HepG2 (cell line): Measurements from ENCODE around the gene BTG1. TPM values are rescaled to one million over a fixed set of nuclear protein-coding genes. Genes with fewer than 3 reads are reported as not detected.

Experiments used
- ATAC-seq: fragments of 200-7000 bp; cut with Tn5 transposase; 3 replicates; pipeline ENCODE4 v1.9.1; 2020; ENCODE audit warnings: mild to moderate bottlenecking, moderate library complexity
- BruUV-seq: library from RNA; stranded (reverse); fragments of 400-500 nt; replicated peaks from 2 replicates; lab custom pipeline; 2021; lab: Mats Ljungman, UMichigan
- CTCF ChIA-PET: fragments of 300-600 bp; formaldehyde crosslinking; extraction: SDS; loops from one replicate; lab custom pipeline; 2021; ENCODE audit warnings: low total read pairs, inconsistent platforms, low intra/inter-chr PET ratio; lab: Yijun Ruan, JAX
- POLR2A ChIA-PET: fragments of 350-600 bp; sonication (Branson Sonifier 250); formaldehyde crosslinking; loops from one replicate; lab custom pipeline; 2020; ENCODE audit warnings: antibody characterized with exemption, inconsistent platforms; lab: Yijun Ruan, JAX
- DNase-seq: peaks from one replicate; pipeline ENCODE4 v3.0.0-alpha.2; 2015; ENCODE audit warnings: low spot score
- FAIRE-seq: peaks from 3 replicates; lab custom pipeline; 2011; peaks lifted over from hg19 to GRCh38; lab: Jason Lieb, UNC
- H2AFZ ChIP-seq: one replicate; pipeline ENCODE4 v1.6.1; 2011; ENCODE audit warnings: low read length, inconsistent platforms
- H3K27ac ChIP-seq: fragments of 300-600 bp; 3 replicates; pipeline ENCODE4 v1.8.0; 2011; ENCODE audit warnings: mixed run types, mild to moderate bottlenecking, mixed read lengths, low read length, inconsistent platforms; ENCODE audit not compliant: insufficient read depth; ENCODE audit errors: extremely low read length
- H3K27me3 ChIP-seq, 2 experiments: fragments of 200-600 bp in 1 of 2; 2 replicates in 1 of 2; 3 replicates in 1 of 2; pipeline versions ENCODE4 v1.6.0 to v1.8.0; 2011; ENCODE audit warnings: low read length in 2 of 2, mild to moderate bottlenecking in 2 of 2, moderate library complexity in 2 of 2, inconsistent platforms in 1 of 2; ENCODE audit not compliant: insufficient read depth in 2 of 2, control insufficient read depth in 1 of 2
- H3K36me3 ChIP-seq, 2 experiments: fragments of 200-600 bp in 1 of 2; replicated peaks in 1 of 2; 2 replicates in 1 of 2; 3 replicates in 1 of 2; pipeline versions ENCODE4 v1.5.1 to v1.8.0; 2011; ENCODE audit warnings: low read length in 2 of 2, inconsistent platforms in 1 of 2; ENCODE audit not compliant: insufficient read depth in 2 of 2, control insufficient read depth in 1 of 2
- H3K4me1 ChIP-seq: 2 replicates; pipeline ENCODE4 v1.5.1; 2012; ENCODE audit warnings: low read length, inconsistent platforms; ENCODE audit not compliant: insufficient read depth
- H3K4me2 ChIP-seq: 2 replicates; pipeline ENCODE4 v1.6.0; 2011; ENCODE audit warnings: low read depth, low read length, inconsistent platforms
- H3K4me3 ChIP-seq, 3 experiments: fragments of 200-600 bp in 1 of 3; sonication (generic), shearing (Covaris generic) in 1 of 3; replicated peaks in 1 of 3; 2 replicates each; pipeline ENCODE4 v1.5.1; 2011 to 2016; ENCODE audit warnings: low read length in 3 of 3, inconsistent platforms in 2 of 3, low read depth in 2 of 3, mild to moderate bottlenecking in 2 of 3, control low read depth in 1 of 3, mixed read lengths in 1 of 3; ENCODE audit not compliant: insufficient read depth in 1 of 3
- H3K79me2 ChIP-seq: one replicate; pipeline ENCODE4 v1.6.1; 2011; ENCODE audit warnings: low read length, inconsistent platforms; ENCODE audit not compliant: insufficient read depth
- H3K9ac ChIP-seq: 2 replicates; pipeline ENCODE4 v1.6.0; 2011; ENCODE audit warnings: mild to moderate bottlenecking, low read depth, low read length, inconsistent platforms; ENCODE audit not compliant: insufficient read depth
- H3K9me3 ChIP-seq: 2 replicates; pipeline ENCODE4 v1.5.1; 2012; ENCODE audit warnings: mild to moderate bottlenecking, low read length
- H4K20me1 ChIP-seq: 2 replicates; pipeline ENCODE4 v1.6.0; 2011; ENCODE audit warnings: inconsistent platforms, mild to moderate bottlenecking, low read length, moderate library complexity; ENCODE audit not compliant: insufficient read depth
- CEBPB ChIP-seq: IDR thresholded peaks from 2 replicates; pipeline ENCODE4 v1.6.1; 2011; ENCODE audit warnings: low read depth, low read length, improper control_type of control experiment, borderline replicate concordance
- CEBPG ChIP-seq: IDR thresholded peaks from 2 replicates; pipeline ENCODE4 v1.6.1; 2016
- EP300 ChIP-seq, 3 experiments: sonication (generic) in 1 of 3; formaldehyde crosslinking in 1 of 3; IDR thresholded peaks; 2 replicates each; pipeline versions ENCODE4 v1.5.1 to v1.6.1; 2011 to 2020; ENCODE audit warnings: low read depth in 2 of 3, low read length in 2 of 3, borderline replicate concordance in 1 of 3, improper control_type of control experiment in 1 of 3, mild to moderate bottlenecking in 1 of 3, missing genetic modification reagents in 1 of 3, moderate library complexity in 1 of 3
- HMG20A ChIP-seq: IDR thresholded peaks from 2 replicates; pipeline ENCODE4 v1.6.1; 2016; ENCODE audit warnings: borderline replicate concordance
- HNRNPL ChIP-seq: fragments of 200-400 bp; formaldehyde crosslinking; IDR thresholded peaks from 2 replicates; pipeline ENCODE4 v1.6.1; 2017; ENCODE audit warnings: mild to moderate bottlenecking, low read depth, low read length
- NFIC ChIP-seq: IDR thresholded peaks from 2 replicates; pipeline ENCODE4 v1.6.1; 2012; ENCODE audit warnings: mild to moderate bottlenecking, low read length, inconsistent platforms
- SAP130 ChIP-seq: IDR thresholded peaks from 2 replicates; pipeline ENCODE4 v1.6.1; 2016; ENCODE audit warnings: low read depth
- SOX5 ChIP-seq: IDR thresholded peaks from 2 replicates; pipeline ENCODE4 v1.6.1; 2016; ENCODE audit warnings: borderline replicate concordance
- SSRP1 ChIP-seq: IDR thresholded peaks from 2 replicates; pipeline ENCODE4 v1.6.1; 2016; ENCODE audit warnings: control low read depth
- ZBTB20 ChIP-seq: sonication (generic); formaldehyde crosslinking; IDR thresholded peaks from 2 replicates; pipeline ENCODE4 v1.8.1; 2023; ENCODE audit warnings: missing genetic modification reagents, low read depth, mild to moderate bottlenecking, borderline replicate concordance
- ZNF543 ChIP-seq: sonication (generic); formaldehyde crosslinking; IDR thresholded peaks from 2 replicates; pipeline ENCODE4 v1.4.0; 2020; ENCODE audit warnings: mild to moderate bottlenecking, missing genetic modification reagents
- ZNF713 ChIP-seq: sonication (generic); formaldehyde crosslinking; IDR thresholded peaks from 2 replicates; pipeline ENCODE4 v1.4.0; 2020; ENCODE audit warnings: mild to moderate bottlenecking, missing genetic modification reagents
- WGBS: methylation state at CpG from one replicate; pipeline ENCODE4 v1.1.6; 2017; ENCODE audit warnings: low lambda C conversion rate; 5-methylcytosine and 5-hydroxymethylcytosine counted together
- in situ Hi-C: cut with HindIII; loops from 2 replicates; pipeline ENCODE4 v1.10.0; 2017; ENCODE audit warnings: low pct_unique_long_range_greater_than_20kb; ENCODE audit not compliant: extremely low pct_ligation_motif_present
- intact Hi-C: fragments of 100-400 bp; cut with micrococcal nuclease; formaldehyde crosslinking; loops from one replicate; pipeline ENCODE4 v1.10.0; 2022; ENCODE audit not compliant: unreplicated experiment
- polyA plus RNA-seq, 8 experiments: library from polyadenylated mRNA; depleted of rRNA in 3 of 8; stranded (reverse) in 7 of 8; unstranded in 1 of 8; fragments of >200 nt; fragmentation: Illumina TruSeq in 4 of 8; extraction: Trizol in 4 of 8; gene quantifications; 2 replicates each; pipeline versions ENCODE4 v1.2.1 to v1.2.3, GENCODE V29; 2011 to 2016; ENCODE audit warnings: low read depth in 4 of 8, missing spikeins in 1 of 8, mixed read lengths in 1 of 8; ENCODE audit not compliant: insufficient read depth in 1 of 8
- total RNA-seq, 5 experiments: library from RNA; depleted of rRNA; stranded (reverse); fragments of >200 nt; fragmentation: Illumina TruSeq; extraction: Trizol; gene quantifications; 2 replicates each; pipeline ENCODE4 v1.2.3, GENCODE V29; 2016; ENCODE audit warnings: low read depth in 1 of 5
- TF ChIP-seq, protein P1 (sequence below): sonication (generic); formaldehyde crosslinking; IDR thresholded peaks from 2 replicates; pipeline ENCODE4 v1.4.0; 2020; ENCODE audit warnings: missing genetic modification reagents
- TF ChIP-seq, protein P2 (sequence below), 2 experiments: fragments of 450-650 bp in 1 of 2; sonication (generic) in 1 of 2; formaldehyde crosslinking; IDR thresholded peaks; 2 replicates each; pipeline versions ENCODE4 v1.5.0 to v1.8.0; 2020 to 2022; ENCODE audit warnings: mild to moderate bottlenecking in 1 of 2, missing genetic modification reagents in 1 of 2

The BTG1 gene
- total and polyA plus RNA-seq, 2 of the 13 experiments (the other 11 are each of a cell fraction or from before 2014, with no cell fraction given): 7.5 to 16.7 TPM

DNA sequence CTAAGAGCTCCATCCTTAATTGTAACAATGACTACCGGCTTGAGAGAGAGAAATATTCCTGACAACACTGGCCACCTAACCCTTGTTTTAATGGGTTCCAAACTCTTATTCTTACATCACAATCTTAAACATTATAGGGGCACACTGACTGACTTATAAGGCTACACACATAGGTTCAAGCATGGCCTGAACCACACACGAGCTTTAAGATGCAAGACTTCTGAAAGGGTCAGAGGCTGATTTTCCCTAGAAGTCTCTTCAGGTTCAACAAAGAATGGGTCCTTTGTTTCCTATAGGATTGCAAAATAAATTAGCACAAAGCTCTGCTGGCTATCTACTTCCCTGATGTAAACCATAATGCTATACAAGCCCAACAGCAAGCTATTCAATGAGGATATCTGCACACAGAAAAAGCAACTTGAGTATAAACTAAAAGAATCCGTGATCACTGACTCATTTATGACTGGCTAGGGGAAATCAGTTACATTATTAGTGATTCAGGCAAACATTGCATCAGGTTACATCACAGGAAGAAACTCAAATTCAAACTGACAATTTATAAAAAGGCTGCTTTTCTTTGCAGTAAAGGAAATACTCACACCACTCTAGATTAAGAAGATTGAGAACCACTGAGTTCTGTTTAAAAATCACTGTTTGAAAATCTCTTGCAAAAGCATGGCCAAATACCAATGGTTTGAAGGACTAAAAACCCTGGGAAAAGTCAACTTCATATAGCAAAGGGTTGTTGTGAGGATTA, 8.5 kb downstream of the BTG1 start:
- H3K27ac ChIP-seq: peak overlapping the region; percentile 42
- H3K4me1 ChIP-seq: peaks cover 63% of the 10 kb centered on the region
- peak overlapping the region in 1 of 3 experiments; percentile 14; a peak in 1 of 6 replicates for H3K4me3 ChIP-seq
- BruUV-seq: no TSS peak
- ATAC-seq (peak; percentile 86), FAIRE-seq (peak; percentile 53), DNase-seq (peak; percentile 65)
- CTCF ChIA-PET: no interaction called here
- H3K27me3 ChIP-seq: no peaks in the 10 kb centered on the region
- intact Hi-C loops (loop anchor here (2.0 to 5.0 kb wide), 2 partner anchors 66 to 365 kb away; no protein-coding TSS in a partner anchor), in situ Hi-C loops (no loop called here)
- peaks cover 34% of the 10 kb centered on the region for H3K79me2 ChIP-seq
- POLR2A ChIA-PET: interaction anchor here (1.1 to 2.3 kb wide), 3 partner anchors 9 to 72 kb away, joined by 7 to 50 read pairs (median 13); partner anchors contain the start of gene BTG1
- peak overlapping the region; percentile 43 for H3K4me2 ChIP-seq
- no peaks in the 10 kb centered on the region for H3K9me3 ChIP-seq
- no peak overlapping the region for H3K9ac ChIP-seq
- no peak overlapping the region for H2AFZ ChIP-seq
- 34% methylated on average over 3 of the region's 3 CpGs for WGBS
- H3K36me3 ChIP-seq: no peaks in the 10 kb centered on the region
- H4K20me1 ChIP-seq: peaks cover 21% of the 10 kb centered on the region
- TF ChIP-seq, protein P1, sequence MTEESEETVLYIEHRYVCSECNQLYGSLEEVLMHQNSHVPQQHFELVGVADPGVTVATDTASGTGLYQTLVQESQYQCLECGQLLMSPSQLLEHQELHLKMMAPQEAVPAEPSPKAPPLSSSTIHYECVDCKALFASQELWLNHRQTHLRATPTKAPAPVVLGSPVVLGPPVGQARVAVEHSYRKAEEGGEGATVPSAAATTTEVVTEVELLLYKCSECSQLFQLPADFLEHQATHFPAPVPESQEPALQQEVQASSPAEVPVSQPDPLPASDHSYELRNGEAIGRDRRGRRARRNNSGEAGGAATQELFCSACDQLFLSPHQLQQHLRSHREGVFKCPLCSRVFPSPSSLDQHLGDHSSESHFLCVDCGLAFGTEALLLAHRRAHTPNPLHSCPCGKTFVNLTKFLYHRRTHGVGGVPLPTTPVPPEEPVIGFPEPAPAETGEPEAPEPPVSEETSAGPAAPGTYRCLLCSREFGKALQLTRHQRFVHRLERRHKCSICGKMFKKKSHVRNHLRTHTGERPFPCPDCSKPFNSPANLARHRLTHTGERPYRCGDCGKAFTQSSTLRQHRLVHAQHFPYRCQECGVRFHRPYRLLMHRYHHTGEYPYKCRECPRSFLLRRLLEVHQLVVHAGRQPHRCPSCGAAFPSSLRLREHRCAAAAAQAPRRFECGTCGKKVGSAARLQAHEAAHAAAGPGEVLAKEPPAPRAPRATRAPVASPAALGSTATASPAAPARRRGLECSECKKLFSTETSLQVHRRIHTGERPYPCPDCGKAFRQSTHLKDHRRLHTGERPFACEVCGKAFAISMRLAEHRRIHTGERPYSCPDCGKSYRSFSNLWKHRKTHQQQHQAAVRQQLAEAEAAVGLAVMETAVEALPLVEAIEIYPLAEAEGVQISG (CRISPR knock-in tag): no peak
- TF ChIP-seq HMG20A (peak; percentile 61; the same call in 1 of the 2 replicates), CEBPG (CRISPR knock-in tag) (peak; percentile 62), SSRP1 (CRISPR knock-in tag) (0 out of 2 replicates have a peak, but pooled peaks have one; percentile 74), ZBTB20 (no peak), CEBPB (peak; percentile 42; the same call in 1 of the 2 replicates), SAP130 (0 out of 2 replicates have a peak, but pooled peaks have one; percentile 14), ZNF713 (no peak), ZNF543 (no peak), SOX5 (CRISPR knock-in tag) (peak; percentile 59; the same call in 1 of the 2 replicates), HNRNPL (no peak), NFIC (0 out of 2 replicates have a peak, but pooled peaks have one; percentile 31), EP300 (IDR thresholded peaks at IDR 0.05; ENCODE audit: low read depth in 2 of 2, low read length in 2 of 2) (0 out of 4 replicates have a peak, but pooled peaks of 1 of the 2 experiments have one; percentile 12), EP300 (CRISPR knock-in tag; IDR thresholded peaks at IDR 0.05; ENCODE audit: borderline replicate concordance) (no peak)
- TF ChIP-seq, protein P2, sequence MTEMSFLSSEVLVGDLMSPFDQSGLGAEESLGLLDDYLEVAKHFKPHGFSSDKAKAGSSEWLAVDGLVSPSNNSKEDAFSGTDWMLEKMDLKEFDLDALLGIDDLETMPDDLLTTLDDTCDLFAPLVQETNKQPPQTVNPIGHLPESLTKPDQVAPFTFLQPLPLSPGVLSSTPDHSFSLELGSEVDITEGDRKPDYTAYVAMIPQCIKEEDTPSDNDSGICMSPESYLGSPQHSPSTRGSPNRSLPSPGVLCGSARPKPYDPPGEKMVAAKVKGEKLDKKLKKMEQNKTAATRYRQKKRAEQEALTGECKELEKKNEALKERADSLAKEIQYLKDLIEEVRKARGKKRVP (CRISPR knock-in tag; IDR thresholded peaks at IDR 0.05): peak in 1 of 2 experiments; percentile 90; a peak in 2 of 4 replicates
